HG03457 (cell line): Measurements from ENCODE around the gene AP5B1.

ENCODE experiments used
- ATAC-seq: cut with Tn5 transposase; IDR thresholded peaks from one replicate; pipeline ENCODE4 v1.9.1; 2021; ENCODE audit warnings: moderate number of reproducible peaks; ENCODE audit not compliant: unreplicated experiment

The AP5B1 gene

GRCh38 chr11:65786786-65787636, 6.2 kb upstream of the AP5B1 start, which contains the start of gene OVOL1:
TSS of gene OVOL1 (plus strand) at chr11:65787063. CDS start at chr11:65787374, 311 bp downstream.
- ATAC-seq = no peak

- ATAC-seq = no peak
Measured at GRCh38 chr11:65786008-65786785, 5.4 kb upstream of the AP5B1 start.

GRCh38 chr11:65785319-65786007, 4.7 kb upstream of the AP5B1 start:
- no peak for ATAC-seq

- no peak for ATAC-seq
Measured at GRCh38 chr11:65782816-65783228, 2.0 kb upstream of the AP5B1 start.

- ATAC-seq = no peak
Measured at GRCh38 chr11:65781962-65782815, 1.4 kb upstream of the AP5B1 start.

- ATAC-seq = no peak
Measured at GRCh38 chr11:65781152-65781961, 581 bp upstream of the AP5B1 start.

- ATAC-seq = peak; percentile 43
Measured at GRCh38 chr11:65779919-65780769, 632 bp downstream of the AP5B1 start.

GRCh38 chr11:65779669-65779918, 1.2 kb downstream of the AP5B1 start:
- no peak for ATAC-seq

- no peak for ATAC-seq
Measured at GRCh38 chr11:65778901-65779668, 1.7 kb downstream of the AP5B1 start.

GRCh38 chr11:65778431-65778900, 2.3 kb downstream of the AP5B1 start:
- ATAC-seq = no peak

- no peak for ATAC-seq
Measured at GRCh38 chr11:65777821-65778361, 2.9 kb downstream of the AP5B1 start.

GRCh38 chr11:65777241-65777640, 3.5 kb downstream of the AP5B1 start:
- ATAC-seq = no peak

- ATAC-seq = no peak
Measured at GRCh38 chr11:65776710-65777141, 4.0 kb downstream of the AP5B1 start.

GRCh38 chr11:65776196-65776595, 4.6 kb downstream of the AP5B1 start:
- no peak for ATAC-seq

GRCh38 chr11:65774525-65775306, 6.1 kb downstream of the AP5B1 start:
- no peak for ATAC-seq

- ATAC-seq = no peak
Measured at GRCh38 chr11:65773784-65774411, 6.9 kb downstream of the AP5B1 start.
